Measurements from ENCODE around the gene DDN.

The DDN gene

DNA sequence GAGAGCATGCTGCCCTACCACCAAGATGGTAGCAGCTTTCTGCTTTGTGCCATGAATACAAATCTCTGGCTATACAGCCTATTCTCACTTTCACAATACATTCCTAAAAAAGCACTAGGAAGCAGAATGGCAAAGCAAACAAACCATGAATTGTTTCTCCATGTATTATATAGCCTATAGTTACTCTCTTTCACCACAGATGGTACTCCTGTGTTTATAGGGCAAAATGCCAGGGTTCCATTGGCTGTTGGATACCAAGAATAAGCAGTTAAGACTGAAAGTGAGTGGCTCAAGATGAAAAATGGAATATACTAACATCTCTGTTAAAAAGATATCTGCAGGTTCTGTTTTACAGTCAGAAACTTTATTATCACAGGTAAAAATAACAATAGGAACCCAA is 53.0 kb downstream of the DDN start:
- no peak overlapping the region for H3K4me3 ChIP-seq (replicated peaks; ENCODE audit: low read depth, low read length)
- no peak for DNase-seq (ENCODE audit: low read depth)
- TF ChIP-seq, protein P1, sequence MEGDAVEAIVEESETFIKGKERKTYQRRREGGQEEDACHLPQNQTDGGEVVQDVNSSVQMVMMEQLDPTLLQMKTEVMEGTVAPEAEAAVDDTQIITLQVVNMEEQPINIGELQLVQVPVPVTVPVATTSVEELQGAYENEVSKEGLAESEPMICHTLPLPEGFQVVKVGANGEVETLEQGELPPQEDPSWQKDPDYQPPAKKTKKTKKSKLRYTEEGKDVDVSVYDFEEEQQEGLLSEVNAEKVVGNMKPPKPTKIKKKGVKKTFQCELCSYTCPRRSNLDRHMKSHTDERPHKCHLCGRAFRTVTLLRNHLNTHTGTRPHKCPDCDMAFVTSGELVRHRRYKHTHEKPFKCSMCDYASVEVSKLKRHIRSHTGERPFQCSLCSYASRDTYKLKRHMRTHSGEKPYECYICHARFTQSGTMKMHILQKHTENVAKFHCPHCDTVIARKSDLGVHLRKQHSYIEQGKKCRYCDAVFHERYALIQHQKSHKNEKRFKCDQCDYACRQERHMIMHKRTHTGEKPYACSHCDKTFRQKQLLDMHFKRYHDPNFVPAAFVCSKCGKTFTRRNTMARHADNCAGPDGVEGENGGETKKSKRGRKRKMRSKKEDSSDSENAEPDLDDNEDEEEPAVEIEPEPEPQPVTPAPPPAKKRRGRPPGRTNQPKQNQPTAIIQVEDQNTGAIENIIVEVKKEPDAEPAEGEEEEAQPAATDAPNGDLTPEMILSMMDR (IDR thresholded peaks at IDR 0.05; ENCODE audit: low read length, missing control alignments): no peak

All from fibroblast of pulmonary artery (primary cell).